HCT116 (cell line): ENCODE results near the gene ICAM4. TPM values are rescaled to one million over a fixed set of nuclear protein-coding genes. Genes with fewer than 3 reads are reported as not detected.

Source experiments
- ATAC-seq: fragments of 200-7000 bp; cut with Tn5 transposase; 2 replicates; pipeline ENCODE4 v1.9.1; 2020; ENCODE audit warnings: mild to moderate bottlenecking, moderate library complexity
- BruUV-seq: library from RNA; stranded (reverse); fragments of 400-500 nt; replicated peaks from 2 replicates; lab custom pipeline; 2021; lab: Mats Ljungman, UMichigan
- CTCF ChIA-PET: fragments of 300-600 bp; sonication (Branson Sonifier 250); formaldehyde crosslinking; loops from one replicate; lab custom pipeline; 2021; ENCODE audit warnings: antibody characterized with exemption; lab: Charles Lee
- POLR2A ChIA-PET: fragments of 300-600, 350-600 bp; sonication (Branson Sonifier 250); formaldehyde crosslinking; loops from one replicate; lab custom pipeline; 2021; ENCODE audit warnings: antibody characterized with exemption; lab: Charles Lee
- RAD21 ChIA-PET, 2 experiments: fragments of 300-600 bp; sonication (Branson Sonifier 250); formaldehyde crosslinking; loops; one replicate each; lab custom pipeline; 2023; ENCODE audit warnings: low total read pairs in 2 of 2; ENCODE audit not compliant: uncharacterized antibody in 2 of 2, unreplicated experiment in 2 of 2, low non-redundant PET in 1 of 2; lab: Charles Lee
- DNase-seq: peaks from one replicate; pipeline ENCODE4 v3.0.0-alpha.2; 2010; ENCODE audit warnings: low read depth, low spot score
- H2AFZ ChIP-seq: fragments of 200-600 bp; shearing (Covaris generic), sonication (generic); 2 replicates; pipeline ENCODE4 v1.6.1; 2017; ENCODE audit warnings: low read depth, mixed run types, mixed read lengths, antibody characterized with exemption, low read length; ENCODE audit not compliant: poor library complexity, severe bottlenecking
- H3K27ac ChIP-seq: 2 replicates; pipeline ENCODE4 v1.5.1; 2012; ENCODE audit warnings: low read depth, low read length
- H3K27me3 ChIP-seq: fragments of 200-600 bp; sonication (generic); 2 replicates; pipeline ENCODE4 v1.6.1; 2016; ENCODE audit warnings: mixed run types, low read length, mixed read lengths; ENCODE audit not compliant: insufficient read depth
- H3K36me3 ChIP-seq, 2 experiments: fragments of 200-500 bp in 1 of 2; fragments of 200-600 bp in 1 of 2; sonication (Bioruptor generic) in 1 of 2; sonication (generic) in 1 of 2; 2 replicates each; pipeline versions ENCODE4 v1.5.1 to v1.6.1; 2014 to 2016; ENCODE audit warnings: low read length in 2 of 2, inconsistent platforms in 1 of 2, mixed read lengths in 1 of 2, mixed run types in 1 of 2; ENCODE audit not compliant: insufficient read depth in 2 of 2, control insufficient read depth in 1 of 2
- H3K4me1 ChIP-seq, 2 experiments: fragments of 200-600 bp in 1 of 2; sonication (generic) in 1 of 2; 2 replicates each; pipeline versions ENCODE4 v1.5.1 to v1.6.1; 2012 to 2017; ENCODE audit warnings: low read length in 2 of 2, inconsistent platforms in 1 of 2, mild to moderate bottlenecking in 1 of 2, mixed read lengths in 1 of 2, mixed run types in 1 of 2, moderate library complexity in 1 of 2; ENCODE audit not compliant: insufficient read depth in 2 of 2, control insufficient read depth in 1 of 2
- H3K4me2 ChIP-seq: fragments of 200-600 bp; sonication (generic); 2 replicates; pipeline ENCODE4 v1.6.1; 2017; ENCODE audit warnings: mixed run types, low read length, mixed read lengths
- H3K4me3 ChIP-seq, 2 experiments: fragments of 200-600 bp in 1 of 2; sonication (generic) in 1 of 2; replicated peaks in 1 of 2; 2 replicates each; pipeline ENCODE4 v1.5.1; 2011 to 2016; ENCODE audit warnings: low read length in 2 of 2, control low read depth in 1 of 2, low read depth in 1 of 2, mild to moderate bottlenecking in 1 of 2, mixed read lengths in 1 of 2, mixed run types in 1 of 2
- H3K79me2 ChIP-seq: fragments of 200-600 bp; sonication (generic); 2 replicates; pipeline ENCODE4 v1.6.1; 2017; ENCODE audit warnings: mild to moderate bottlenecking, mixed run types, low read length, moderate library complexity, mixed read lengths; ENCODE audit not compliant: insufficient read depth
- H3K9ac ChIP-seq: fragments of 200-600 bp; sonication (generic); 2 replicates; pipeline ENCODE4 v1.6.1; 2016; ENCODE audit warnings: low read length, mixed read lengths
- H3K9me2 ChIP-seq: fragments of 200-600 bp; sonication (generic), shearing (Covaris generic); 2 replicates; pipeline ENCODE4 v1.6.1; 2017; ENCODE audit warnings: mixed run types, mild to moderate bottlenecking, moderate library complexity; ENCODE audit not compliant: insufficient read depth
- H3K9me3 ChIP-seq, 2 experiments: fragments of 200-500 bp in 1 of 2; fragments of 200-600 bp in 1 of 2; sonication (Bioruptor generic) in 1 of 2; sonication (generic) in 1 of 2; 2 replicates each; pipeline ENCODE4 v1.6.1; 2014 to 2017; ENCODE audit warnings: low read length in 2 of 2, mixed read lengths in 2 of 2, inconsistent platforms in 1 of 2, low read depth in 1 of 2, mild to moderate bottlenecking in 1 of 2, mixed run types in 1 of 2, moderate library complexity in 1 of 2; ENCODE audit not compliant: control insufficient read depth in 1 of 2, insufficient read depth in 1 of 2
- H4K20me1 ChIP-seq: fragments of 200-600 bp; sonication (generic), shearing (Covaris generic); 2 replicates; pipeline ENCODE4 v1.6.1; 2017; ENCODE audit warnings: mixed run types, mild to moderate bottlenecking, moderate library complexity; ENCODE audit not compliant: insufficient read depth
- ATF3 ChIP-seq: IDR thresholded peaks from 2 replicates; pipeline ENCODE4 v1.6.1; 2012
- CBX3 ChIP-seq: IDR thresholded peaks from 2 replicates; pipeline ENCODE4 v1.6.1; 2012; ENCODE audit warnings: low read depth
- CEBPB ChIP-seq: IDR thresholded peaks from 2 replicates; pipeline ENCODE4 v1.6.1; 2012; ENCODE audit warnings: low read depth
- EGR1 ChIP-seq: IDR thresholded peaks from 2 replicates; pipeline ENCODE4 v1.6.1; 2012; ENCODE audit warnings: low read depth
- ELF1 ChIP-seq: IDR thresholded peaks from 2 replicates; pipeline ENCODE4 v1.6.1; 2012; ENCODE audit warnings: low read depth, borderline replicate concordance
- EZH2 ChIP-seq: fragments of 200-600 bp; sonication (generic); IDR thresholded peaks from 2 replicates; pipeline ENCODE4 v1.6.1; 2017; ENCODE audit warnings: antibody characterized with exemption, mixed run types
- EZH2phosphoT487 ChIP-seq: fragments of 200-600 bp; IDR thresholded peaks from 2 replicates; pipeline ENCODE4 v1.6.1; 2018; ENCODE audit warnings: antibody characterized with exemption, borderline replicate concordance
- FOSL1 ChIP-seq: IDR thresholded peaks from 2 replicates; pipeline ENCODE4 v1.6.1; 2012; ENCODE audit warnings: low read depth
- JUND ChIP-seq: IDR thresholded peaks from 2 replicates; pipeline ENCODE4 v1.6.1; 2012
- MAX ChIP-seq: IDR thresholded peaks from 2 replicates; pipeline ENCODE4 v1.6.1; 2012
- POLR2A ChIP-seq: IDR thresholded peaks from 2 replicates; pipeline ENCODE4 v1.7.0; 2011; ENCODE audit warnings: borderline replicate concordance; ENCODE audit not compliant: insufficient read depth, insufficient read length; ENCODE audit errors: extremely low read depth
- POLR2AphosphoS5 ChIP-seq: IDR thresholded peaks from 2 replicates; pipeline ENCODE4 v1.6.1; 2011; ENCODE audit warnings: mild to moderate bottlenecking, low read depth, low read length, moderate library complexity
- RAD21 ChIP-seq: IDR thresholded peaks from 2 replicates; pipeline ENCODE4 v1.6.1; 2012; ENCODE audit warnings: low read depth, mild to moderate bottlenecking
- REST ChIP-seq: IDR thresholded peaks from 2 replicates; pipeline ENCODE4 v1.6.1; 2012; ENCODE audit warnings: low read depth
- SIN3A ChIP-seq: IDR thresholded peaks from 2 replicates; pipeline ENCODE4 v1.6.1; 2012; ENCODE audit warnings: low read depth
- SP1 ChIP-seq: IDR thresholded peaks from 2 replicates; pipeline ENCODE4 v1.6.1; 2012; ENCODE audit warnings: low read depth
- SRF ChIP-seq: IDR thresholded peaks from 2 replicates; pipeline ENCODE4 v1.6.1; 2012; ENCODE audit warnings: low read depth
- TCF7L2 ChIP-seq: IDR thresholded peaks from 2 replicates; pipeline ENCODE4 v1.7.0; 2011; ENCODE audit warnings: borderline replicate concordance, inconsistent platforms; ENCODE audit not compliant: insufficient read depth, insufficient read length; ENCODE audit errors: extremely low read depth
- YY1 ChIP-seq: IDR thresholded peaks from 2 replicates; pipeline ENCODE4 v1.6.1; 2011; ENCODE audit warnings: low read length, low read depth, moderate library complexity, mild to moderate bottlenecking; ENCODE audit not compliant: insufficient replicate concordance; ENCODE audit errors: extremely low read depth
- ZFX ChIP-seq: fragments of 450-650 bp; IDR thresholded peaks from 2 replicates; pipeline ENCODE4 v1.6.1; 2017
- ZNF274 ChIP-seq: fragments of 200-500 bp; sonication (Bioruptor generic); IDR thresholded peaks from 2 replicates; pipeline ENCODE4 v1.6.1; 2014; ENCODE audit warnings: mild to moderate bottlenecking, low read depth, low read length, inconsistent platforms
- intact Hi-C: fragments of 100-400 bp; cut with micrococcal nuclease; formaldehyde crosslinking; loops from 2 replicates; pipeline ENCODE4 v1.10.0; 2022
- total RNA-seq: library from RNA; stranded (reverse); gene quantifications from one replicate; pipeline ENCODE4 v1.2.1, GENCODE V29; 2021; ENCODE audit not compliant: unreplicated experiment
- TF ChIP-seq, protein P1 (sequence below), 3 experiments: fragments of 200-600 bp in 1 of 3; sonication (generic) in 1 of 3; IDR thresholded peaks in 2 of 3; conservative IDR thresholded peaks in 1 of 3; 2 replicates each; pipeline ENCODE4 v1.5.1; 2012 to 2017; ENCODE audit warnings: low read depth in 2 of 3, low read length in 2 of 3, antibody characterized with exemption in 1 of 3, borderline replicate concordance in 1 of 3, control low read depth in 1 of 3, mild to moderate bottlenecking in 1 of 3, mixed read lengths in 1 of 3, mixed run types in 1 of 3, moderate library complexity in 1 of 3; ENCODE audit not compliant: insufficient read depth in 1 of 3

The ICAM4 gene
- total RNA-seq, 1 experiment from 2014 or later = not detected

GRCh38 chr19:10334588-10335351, 48.0 kb downstream of the ICAM4 start:
- Histone ChIP-seq H3K4me1 (peaks cover 6 to 28% of the 10 kb centered on the region in 2 experiments; a peak in 3 of 4 replicates), H3K9me3 (no peaks in the 10 kb centered on the region), H2AFZ (no peak overlapping the region), H3K4me2 (peak overlapping the region; percentile 100), H3K27ac (peak overlapping the region; percentile 90), H3K9me2 (no peaks in the 10 kb centered on the region), H3K79me2 (peaks cover 37% of the 10 kb centered on the region), H3K27me3 (no peaks in the 10 kb centered on the region), H3K9ac (peak overlapping the region; percentile 75), H3K4me3 (peak overlapping the region; percentile 77 to 93), H4K20me1 (no peaks in the 10 kb centered on the region), H3K36me3 (peaks cover 6 to 11% of the 10 kb centered on the region in 2 experiments)
- ATAC-seq (peak; percentile 80), DNase-seq (peak; percentile 93)
- intact Hi-C loops = loop anchor here (2.0 kb wide), 1 partner anchor 46 kb away; the partner anchor contains the start of gene TYK2
- ChIA-PET POLR2A (interaction anchor here (0.5 to 2.5 kb wide), 8 partner anchors 9 to 551 kb away, joined by 3 to 26 read pairs (median 4); partner anchors contain the start of genes ICAM5 and TYK2), CTCF (interaction anchor here (0.6 to 1.7 kb wide), 5 partner anchors 45 to 402 kb away, joined by 3 to 4 read pairs (median 3); partner anchors contain the start of gene ICAM5), RAD21 (interaction anchor here (0.8 to 1.2 kb wide), 4 partner anchors 46 to 65 kb away, joined by 3 to 4 read pairs (median 3); partner anchors contain the start of gene ICAM1 (in 1 of the 2))
- no TSS peak for BruUV-seq
- no peak for TF ChIP-seq ATF3
- TF ChIP-seq SP1 = no peak; the same call in none of the 2 replicates
- TF ChIP-seq TCF7L2 = no peak
- no peak for TF ChIP-seq SIN3A
- TF ChIP-seq EZH2phosphoT487 = no peak
- TF ChIP-seq POLR2A = no peak
- TF ChIP-seq SRF = no peak
- no peak for TF ChIP-seq FOSL1
- no peak for TF ChIP-seq YY1
- TF ChIP-seq RAD21 = no peak
- TF ChIP-seq MAX = peak; percentile 92
- no peak for TF ChIP-seq EZH2
- no peak for TF ChIP-seq ZNF274
- no peak for TF ChIP-seq ELF1
- no peak for TF ChIP-seq CEBPB
- TF ChIP-seq JUND = no peak
- TF ChIP-seq ZFX = no peak
- no peak for TF ChIP-seq REST
- TF ChIP-seq EGR1 = peak; percentile 67; the same call in 1 of the 2 replicates
- TF ChIP-seq, protein P1, sequence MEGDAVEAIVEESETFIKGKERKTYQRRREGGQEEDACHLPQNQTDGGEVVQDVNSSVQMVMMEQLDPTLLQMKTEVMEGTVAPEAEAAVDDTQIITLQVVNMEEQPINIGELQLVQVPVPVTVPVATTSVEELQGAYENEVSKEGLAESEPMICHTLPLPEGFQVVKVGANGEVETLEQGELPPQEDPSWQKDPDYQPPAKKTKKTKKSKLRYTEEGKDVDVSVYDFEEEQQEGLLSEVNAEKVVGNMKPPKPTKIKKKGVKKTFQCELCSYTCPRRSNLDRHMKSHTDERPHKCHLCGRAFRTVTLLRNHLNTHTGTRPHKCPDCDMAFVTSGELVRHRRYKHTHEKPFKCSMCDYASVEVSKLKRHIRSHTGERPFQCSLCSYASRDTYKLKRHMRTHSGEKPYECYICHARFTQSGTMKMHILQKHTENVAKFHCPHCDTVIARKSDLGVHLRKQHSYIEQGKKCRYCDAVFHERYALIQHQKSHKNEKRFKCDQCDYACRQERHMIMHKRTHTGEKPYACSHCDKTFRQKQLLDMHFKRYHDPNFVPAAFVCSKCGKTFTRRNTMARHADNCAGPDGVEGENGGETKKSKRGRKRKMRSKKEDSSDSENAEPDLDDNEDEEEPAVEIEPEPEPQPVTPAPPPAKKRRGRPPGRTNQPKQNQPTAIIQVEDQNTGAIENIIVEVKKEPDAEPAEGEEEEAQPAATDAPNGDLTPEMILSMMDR (IDR thresholded peaks at IDR 0.05 in 2 of 3, conservative IDR thresholded peaks at IDR 0.05 in 1 of 3; ENCODE audit: borderline replicate concordance in 1 of 3, insufficient read depth in 1 of 3, low read depth in 2 of 3, low read length in 2 of 3) = peak in 2 of 3 experiments; percentile 7 to 20; a peak in 1 of 6 replicates
- TF ChIP-seq POLR2AphosphoS5 = peak; percentile 67
- no peak for TF ChIP-seq CBX3
